GM18502 (cell line): ENCODE measurements around the gene VAMP2.
"Not testable (repeated sequence)": the region's sequence is repeated elsewhere in the genome, so short reads cannot be mapped to it uniquely, and the experiment has no call there.

Experiments
- ATAC-seq: cut with Tn5 transposase; IDR thresholded peaks from one replicate; pipeline ENCODE4 v1.9.1; 2021; ENCODE audit warnings: mild to moderate bottlenecking; ENCODE audit not compliant: unreplicated experiment, poor library complexity

The VAMP2 gene

DNA sequence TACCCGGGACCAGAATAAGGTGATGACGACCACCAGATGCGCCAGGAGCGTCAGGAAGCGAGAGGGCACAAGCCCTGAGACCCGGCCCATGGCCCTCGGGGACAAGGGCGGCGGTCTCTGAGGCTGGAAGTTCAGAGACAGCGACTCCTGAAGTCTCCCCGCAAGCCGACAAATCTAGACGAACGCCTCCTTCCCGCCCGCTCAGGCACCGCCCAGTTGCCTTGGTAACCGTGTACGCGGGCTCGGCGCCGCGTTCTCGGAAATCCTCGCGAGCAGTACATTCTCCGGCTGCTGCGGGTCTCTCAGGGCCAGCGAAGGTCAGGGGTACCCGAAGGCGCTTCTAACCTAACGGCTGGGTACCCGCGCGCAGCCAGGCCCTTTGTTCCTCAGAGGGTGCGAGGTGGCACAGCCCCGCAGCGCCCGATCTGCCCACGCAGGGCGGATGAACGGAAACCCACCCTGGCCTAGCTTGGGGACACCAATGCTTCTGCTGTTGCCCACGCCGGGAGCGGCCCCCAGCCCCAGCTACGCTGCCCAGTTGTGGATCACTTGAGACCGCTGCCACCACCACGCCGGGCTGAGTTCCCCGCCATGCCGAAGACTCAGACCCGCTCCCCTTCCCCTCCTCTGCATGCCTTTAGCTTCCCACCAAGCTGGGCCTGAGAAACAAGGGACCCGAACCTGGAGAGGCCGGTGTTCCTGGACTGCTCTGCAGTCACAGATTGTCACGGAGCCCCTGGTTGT, 13.6 kb upstream of the VAMP2 start, which contains the start of gene TMEM107:
TSS of gene TMEM107 (minus strand) at position 184 of the 744 bp plus-strand sequence. CDS start at position 90, 94 bp downstream.
- ATAC-seq = no peak

DNA sequence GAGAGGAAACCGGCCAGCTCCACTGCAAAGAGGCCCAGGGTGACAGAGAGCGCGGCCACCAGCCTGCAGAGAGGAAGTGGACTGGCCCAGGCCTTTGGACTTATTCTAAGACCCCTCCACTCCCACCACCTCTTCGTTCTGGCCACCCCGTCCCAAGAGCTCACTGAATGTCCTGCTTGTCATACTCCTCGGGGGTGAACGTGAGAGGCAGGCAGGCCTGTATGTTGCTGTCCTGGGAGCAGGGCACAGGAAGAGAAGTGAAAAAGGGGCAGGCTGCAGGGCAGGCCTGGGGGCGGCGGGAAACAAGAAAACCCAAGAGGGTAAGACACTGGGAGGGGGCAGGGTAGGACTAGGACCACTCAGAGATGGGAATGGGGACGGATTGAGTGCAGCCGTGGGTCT, 13.0 kb upstream of the VAMP2 start:
- no peak for ATAC-seq

DNA sequence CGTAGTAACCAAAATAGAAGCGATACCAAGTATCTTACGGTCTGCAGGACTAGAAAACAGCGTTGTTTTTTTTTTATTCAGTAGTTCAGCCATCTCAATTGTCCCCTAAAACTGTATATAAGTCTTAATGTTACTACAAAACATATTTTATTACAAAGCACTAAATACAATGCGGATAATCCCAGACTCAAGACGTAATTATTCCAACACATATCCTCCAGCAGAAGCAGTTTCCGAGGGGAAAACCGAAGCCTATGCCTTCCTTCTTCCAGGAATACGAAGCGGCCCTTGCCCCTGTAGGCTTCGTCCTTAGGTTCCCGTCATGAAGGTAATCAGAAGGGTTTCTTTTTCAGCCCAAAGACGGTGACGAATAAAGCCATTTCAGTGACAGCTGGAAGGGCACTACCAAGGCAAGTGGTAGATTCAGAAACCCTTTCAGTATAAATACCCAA, 11.1 kb upstream of the VAMP2 start:
- ATAC-seq = no peak

DNA sequence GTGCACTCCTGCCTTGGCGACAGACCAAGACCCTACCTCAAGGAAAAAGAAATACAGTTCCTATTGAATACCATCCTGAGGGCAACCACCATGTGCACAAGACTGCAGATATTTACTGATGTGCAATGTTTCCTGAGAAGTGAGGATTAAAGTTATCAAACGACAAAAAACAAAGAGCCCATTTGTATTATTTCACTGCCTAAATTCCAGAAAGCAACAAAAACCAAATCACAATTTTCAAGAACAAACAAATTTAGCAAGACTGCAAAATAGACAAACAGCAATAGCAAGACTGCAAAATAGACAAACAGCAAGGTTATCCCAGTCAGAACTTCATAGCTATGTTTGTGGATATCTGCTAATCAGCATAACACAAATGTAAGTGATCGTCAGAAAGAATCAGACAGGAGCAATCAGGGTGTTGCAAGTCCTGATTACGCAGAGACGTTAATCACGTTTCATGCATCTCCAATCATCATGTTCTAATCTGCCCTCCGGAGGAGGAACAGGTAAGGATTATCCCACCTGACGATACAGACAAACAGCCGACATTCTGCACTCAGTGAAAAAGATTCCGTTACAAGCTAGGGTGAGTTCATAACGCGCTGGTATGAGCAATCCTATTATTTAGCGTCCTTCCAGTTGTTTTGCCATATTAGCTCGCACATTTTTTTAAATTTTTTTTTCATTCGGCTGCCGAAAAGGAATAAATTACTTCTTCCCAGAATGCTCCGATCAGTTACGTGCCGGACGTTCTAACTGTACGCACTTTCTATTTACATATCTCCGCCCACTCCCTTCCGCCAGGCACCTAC, 10.5 kb upstream of the VAMP2 start:
- peak; percentile 62 for ATAC-seq

DNA sequence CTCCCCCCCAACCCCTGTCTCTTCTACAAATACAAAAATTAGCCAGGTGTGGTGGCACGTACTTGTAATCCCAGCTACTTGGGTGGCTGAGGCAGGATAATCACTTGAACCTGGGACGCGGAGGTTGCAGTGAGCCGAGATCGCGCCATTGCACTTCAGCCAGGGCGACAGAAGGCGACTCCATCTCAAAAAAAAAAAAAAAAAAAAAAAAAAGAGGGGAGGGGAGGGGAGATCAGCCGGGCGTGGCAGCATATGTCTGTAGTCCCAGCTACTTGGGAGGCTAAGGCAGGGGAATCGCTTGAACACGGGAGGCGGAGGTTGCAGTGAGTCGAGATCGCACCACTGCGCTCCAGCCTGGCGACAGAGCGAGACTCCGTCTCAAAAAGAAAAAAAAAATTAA, 7.4 kb upstream of the VAMP2 start:
- ATAC-seq = not testable (repeated sequence)

DNA sequence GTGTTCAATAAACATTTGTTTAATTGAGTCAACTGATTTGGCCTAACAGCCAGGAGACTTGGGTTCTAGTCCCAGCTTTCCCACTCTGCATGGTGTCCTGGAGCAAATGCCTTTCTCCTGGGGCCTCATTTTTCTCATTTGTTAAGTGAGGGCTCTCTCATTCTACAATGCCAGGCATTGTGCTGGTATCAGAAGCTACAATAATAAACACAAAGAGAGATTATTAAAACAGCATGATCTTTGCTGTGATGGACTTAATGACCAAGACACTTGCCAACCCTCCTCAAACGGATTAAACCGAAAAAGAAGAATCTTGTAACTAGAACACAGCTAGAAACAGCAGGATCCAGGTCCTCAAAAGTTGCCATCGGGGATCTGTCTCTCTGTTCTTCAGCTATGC, 4.8 kb upstream of the VAMP2 start:
- ATAC-seq = no peak

DNA sequence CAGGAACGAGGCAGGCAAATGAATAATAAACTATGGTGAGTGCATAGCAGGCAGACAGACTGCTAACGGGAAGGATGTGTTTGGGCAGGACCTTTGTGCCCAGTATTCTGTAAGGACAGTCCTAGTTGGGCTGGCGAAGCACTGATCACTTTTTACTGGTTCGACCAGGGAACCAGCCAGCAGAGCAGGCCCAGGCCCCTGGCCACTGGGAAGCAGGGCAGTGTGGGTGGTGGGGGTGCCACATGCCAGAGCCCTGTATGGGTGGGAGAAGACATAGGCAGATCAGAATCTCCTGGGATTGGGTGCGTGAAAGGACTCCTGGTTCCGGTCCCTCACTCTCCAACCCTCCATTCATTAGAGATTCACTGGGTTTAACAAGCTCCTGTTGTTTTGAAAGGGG, 4.0 kb upstream of the VAMP2 start:
- no peak for ATAC-seq

DNA sequence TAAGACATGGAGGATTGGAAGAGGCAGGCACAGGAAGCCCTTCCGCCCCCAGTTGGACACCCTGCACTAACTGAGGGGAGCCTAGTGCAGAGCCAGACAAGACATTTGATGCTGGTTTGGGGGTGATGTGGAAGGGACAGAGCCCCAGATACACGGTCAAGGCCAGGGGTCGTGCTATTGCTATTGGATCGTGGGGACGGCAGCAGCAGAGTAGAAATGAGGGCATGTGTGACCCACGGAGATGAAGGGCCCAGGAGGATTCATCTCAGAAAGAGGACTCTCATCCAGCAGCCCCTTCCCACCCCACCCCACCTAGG, 2.0 kb upstream of the VAMP2 start:
- ATAC-seq = no peak

DNA sequence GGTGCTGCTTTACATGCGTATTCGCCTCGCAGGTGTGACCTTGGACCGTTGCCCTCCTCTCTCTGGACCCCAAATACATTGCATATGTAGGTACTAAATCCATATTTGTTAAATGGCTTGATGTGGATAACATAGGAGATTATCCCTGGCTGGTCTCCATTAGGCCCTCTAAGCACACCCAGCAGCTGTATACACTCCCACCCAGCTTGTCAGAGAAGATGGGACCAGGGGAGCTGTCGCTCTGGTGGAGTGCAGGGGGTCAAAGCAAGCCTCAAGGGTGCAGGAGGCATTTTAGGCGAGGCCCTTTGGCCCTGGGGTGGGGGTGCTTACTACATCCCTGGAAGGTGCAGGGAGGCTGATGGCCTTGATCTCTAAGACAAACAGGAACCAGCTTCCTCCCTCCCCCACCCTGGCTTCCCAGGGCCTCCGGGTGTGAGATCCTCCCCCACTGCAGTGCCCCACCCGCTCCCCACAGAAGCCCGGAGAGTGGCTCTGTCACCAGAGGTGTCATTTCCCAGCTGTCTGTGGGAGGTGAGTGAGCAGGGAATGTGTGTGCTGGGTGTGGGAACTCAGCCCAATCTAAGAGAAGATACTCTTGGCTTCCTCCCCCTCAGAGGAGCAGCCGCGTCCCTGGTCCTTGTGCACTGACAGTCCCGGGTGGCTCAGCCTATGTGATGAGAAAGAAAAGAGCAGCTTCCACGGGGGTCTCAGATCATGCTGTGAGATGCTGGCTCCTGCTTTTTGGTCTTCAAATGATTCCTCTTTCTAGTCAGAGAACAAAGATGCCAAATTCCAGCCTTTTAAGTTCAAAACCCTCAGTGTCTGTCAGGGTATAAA, 1.4 kb upstream of the VAMP2 start:
- no peak for ATAC-seq

DNA sequence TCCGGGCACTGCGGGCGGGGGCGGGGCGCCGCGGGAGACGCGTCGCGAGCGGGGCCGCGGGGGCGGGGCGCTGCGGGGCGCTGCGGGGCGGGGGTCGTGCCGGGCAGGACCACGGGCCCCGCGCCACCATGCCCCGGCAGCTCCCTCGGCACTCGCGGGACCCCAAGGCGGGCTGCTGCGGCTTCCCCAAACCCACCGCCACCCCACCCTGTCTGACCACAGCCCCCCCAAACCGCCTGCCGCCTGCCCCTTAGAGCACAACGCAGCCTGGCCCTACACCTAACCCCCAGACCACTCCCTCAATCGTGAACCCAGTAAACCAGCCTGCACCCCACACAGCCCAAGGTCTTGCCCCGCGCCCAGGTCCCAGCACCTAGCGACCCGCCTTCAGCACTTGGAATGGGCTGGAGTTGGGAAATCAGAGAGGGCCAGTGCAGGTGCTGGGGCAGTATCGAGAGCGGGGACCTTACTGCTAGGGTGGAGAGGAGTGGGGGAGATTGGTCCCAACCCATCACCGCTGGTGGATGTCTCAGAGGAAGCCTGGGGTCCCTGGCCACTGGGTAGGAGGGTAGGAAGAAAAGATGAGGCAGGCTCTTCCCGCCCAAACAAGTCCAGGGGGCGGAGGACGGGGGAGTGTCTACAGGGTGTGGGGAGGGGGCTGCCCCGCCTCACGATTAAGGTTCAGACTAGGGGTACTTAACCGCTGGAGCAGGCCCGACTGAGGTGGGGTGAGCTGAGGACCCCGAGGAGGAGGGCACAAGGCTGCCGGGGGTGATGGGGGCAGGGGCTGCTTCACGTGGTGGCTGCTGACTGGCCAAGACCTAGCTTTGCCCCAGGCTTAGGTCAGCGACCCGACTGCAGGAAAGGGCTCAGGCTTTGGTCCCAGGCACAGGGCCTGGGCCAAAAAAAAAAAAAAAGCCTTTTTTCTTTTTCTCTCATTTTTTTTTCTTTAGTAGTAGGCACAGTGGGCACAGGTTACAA, 539 bp upstream of the VAMP2 start:
- no peak for ATAC-seq

DNA sequence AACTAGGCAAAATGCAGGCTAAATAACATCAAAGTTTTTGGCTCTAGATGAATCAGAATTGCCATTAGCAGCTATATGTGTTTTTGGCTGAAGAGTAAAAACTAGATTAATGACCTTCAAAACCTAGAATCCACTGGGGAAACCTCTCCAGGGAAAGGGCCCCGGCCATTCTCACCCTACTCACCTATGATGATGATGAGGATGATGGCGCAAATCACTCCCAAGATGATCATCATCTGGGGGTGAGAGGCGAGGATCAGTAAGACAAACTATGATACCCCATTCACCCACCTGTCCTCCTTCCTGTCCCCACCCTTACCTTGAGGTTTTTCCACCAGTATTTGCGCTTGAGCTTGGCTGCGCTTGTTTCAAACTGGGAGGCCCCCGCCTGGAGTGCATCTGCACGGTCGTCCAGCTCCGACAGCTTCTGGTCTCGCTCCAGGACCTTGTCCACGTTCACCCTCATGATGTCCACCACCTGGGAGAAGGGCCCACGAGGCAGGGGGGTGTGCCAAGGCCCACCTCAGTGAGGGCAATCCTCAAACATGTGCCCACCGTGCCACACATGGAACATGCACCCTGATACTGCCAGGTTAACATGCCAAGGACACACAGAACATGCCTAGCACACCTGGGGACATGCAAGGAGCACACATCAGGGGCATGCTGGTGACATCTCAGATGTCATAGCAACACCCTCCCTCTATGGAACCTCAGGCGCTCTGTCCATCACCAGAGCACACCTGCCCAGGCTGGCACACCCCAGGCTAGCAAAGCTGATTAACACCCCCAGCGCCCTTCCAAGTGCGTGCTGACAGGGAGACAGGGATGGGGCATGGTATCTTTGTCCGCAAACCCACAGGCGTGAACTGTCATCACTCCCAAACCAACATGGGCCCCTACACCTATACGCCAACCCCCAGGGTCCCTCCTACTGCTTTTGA, 1.2 kb downstream of the VAMP2 start:
- no peak for ATAC-seq

DNA sequence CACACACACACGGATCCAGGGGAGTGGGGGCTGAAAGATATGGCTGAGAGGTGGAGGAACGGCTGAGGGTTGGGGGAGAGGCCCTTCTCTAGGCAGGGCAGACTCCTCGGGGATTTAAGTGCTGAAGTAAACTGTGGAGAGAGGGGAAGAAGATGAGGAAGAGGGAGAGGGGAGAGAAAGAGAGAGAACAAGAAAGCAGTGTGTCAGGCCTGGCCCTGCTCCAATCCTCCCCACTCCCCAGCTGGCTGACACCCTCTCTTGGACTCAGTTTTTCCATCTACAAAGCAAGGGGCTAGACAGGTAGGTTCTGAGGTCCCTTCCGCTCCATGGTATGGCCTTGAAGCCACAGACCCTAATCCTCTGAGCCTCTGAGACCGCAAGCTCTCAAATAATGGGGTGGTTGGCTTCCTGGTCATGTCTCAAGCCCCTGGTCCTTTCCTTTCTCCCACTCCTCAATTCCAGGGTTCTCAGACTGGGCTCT, 2.0 kb downstream of the VAMP2 start:
- ATAC-seq = no peak

DNA sequence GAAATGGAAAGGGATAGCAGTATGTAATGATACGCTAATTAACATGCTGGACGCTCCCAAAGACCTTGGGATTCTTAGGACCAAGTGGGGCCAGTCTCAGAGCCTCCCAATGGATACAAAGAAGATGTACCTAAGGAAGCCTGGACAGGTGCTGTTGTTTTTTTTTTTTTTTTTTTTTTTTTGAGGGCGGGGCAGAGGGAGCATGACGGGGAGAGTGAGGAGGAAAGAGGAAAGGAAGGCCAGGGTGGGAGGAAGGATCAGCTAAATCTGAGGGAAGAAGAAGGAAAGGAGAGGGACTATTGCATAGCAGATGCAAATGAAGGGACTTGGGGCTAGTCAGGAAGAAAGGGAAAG, 2.5 kb downstream of the VAMP2 start:
- ATAC-seq = no peak

DNA sequence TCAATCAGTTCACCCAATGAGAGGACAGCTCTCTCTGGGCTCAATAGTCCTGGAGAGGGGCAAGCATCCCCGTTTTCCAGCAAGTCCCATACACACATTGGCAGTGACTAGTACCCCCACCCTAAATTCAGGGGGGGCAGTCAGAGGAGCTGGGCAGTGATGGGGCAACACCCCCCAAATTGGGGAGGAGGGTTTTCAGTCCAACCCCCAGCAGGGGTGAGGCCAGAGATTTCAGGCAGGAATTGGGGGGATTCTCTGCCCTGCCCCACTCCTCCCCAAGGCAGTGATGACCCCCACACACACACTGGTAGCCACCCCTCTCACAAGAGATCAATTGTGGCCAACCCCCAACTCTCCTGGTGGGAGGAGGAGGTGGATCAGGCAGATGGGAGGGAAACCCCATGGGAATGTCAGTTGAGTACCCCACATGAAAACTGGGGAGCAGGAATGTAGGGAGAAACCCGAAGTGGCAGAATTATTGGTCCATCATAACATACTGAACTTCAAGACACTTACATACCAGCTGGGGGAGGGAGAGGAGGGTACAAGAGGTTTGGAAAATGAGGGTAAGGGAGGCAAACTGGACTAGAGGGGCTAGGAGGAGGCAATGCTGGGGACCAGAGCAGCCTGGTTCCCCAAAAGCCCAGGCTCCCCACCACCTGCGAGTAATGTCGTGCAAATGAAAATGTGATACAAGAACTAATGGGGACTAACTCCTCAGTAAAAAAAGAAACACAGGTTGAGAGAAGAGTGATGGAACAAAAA, 3.1 kb downstream of the VAMP2 start:
- no peak for ATAC-seq

DNA sequence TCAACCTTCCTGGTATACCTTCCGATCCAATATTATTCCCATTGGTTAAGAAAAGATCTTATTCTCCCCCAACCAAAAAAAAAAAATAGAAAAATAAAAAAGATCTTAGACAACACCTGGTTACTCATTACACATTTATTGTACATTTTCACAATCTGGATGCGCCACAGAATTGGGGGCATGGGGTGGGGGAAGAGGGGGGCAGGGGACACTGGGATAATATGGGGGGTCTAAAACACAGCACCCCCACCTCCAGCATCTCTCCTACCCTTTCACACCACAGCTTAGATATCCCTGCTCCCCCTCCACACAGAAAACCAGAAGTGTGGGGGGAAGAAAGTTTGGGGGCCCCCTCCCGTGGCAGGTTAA, 3.7 kb downstream of the VAMP2 start:
- no peak for ATAC-seq

DNA sequence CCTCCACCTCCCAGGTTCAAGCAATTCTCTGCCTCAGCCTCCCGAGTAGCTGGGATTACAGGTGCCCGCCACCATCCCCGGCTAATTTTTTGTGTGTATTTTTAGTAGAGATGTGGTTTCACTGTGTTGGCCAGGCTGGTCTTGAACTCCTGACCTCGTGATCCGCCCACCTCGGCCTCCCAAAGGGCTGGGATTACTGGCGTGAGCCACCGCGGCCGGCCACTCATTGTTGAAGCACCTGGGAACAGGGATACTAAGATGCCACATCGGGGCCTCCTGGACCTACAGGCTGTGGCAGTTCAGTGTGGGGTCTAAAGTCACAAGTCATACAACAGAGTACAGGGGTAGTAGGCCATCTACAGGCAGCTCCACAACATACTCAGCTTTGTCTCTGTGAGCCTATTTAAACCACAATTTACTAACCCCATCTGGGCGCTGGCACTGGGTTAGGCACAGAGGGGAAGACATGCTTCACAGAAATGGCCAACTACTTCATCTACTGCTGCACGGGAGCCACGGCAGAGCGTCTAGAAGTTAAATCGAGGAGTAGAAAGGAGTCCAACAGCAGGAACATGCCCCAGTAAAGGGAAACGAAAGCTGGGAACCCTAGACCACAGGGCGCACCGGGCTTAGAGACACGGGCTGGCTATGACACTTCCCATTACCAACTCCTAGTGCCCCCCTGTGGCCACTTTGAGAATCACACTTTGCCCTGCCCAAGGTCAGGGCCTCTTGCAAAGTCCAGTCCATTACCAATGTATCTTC, 4.3 kb downstream of the VAMP2 start:
- ATAC-seq = no peak
